Stimulated activated CD8-positive, alpha-beta memory T cell treated with anti-CD3 and anti-CD28 coated beads, Interleukin-4, amount 100 ng/mL, for 24 hours (primary cell): ENCODE results near the gene EIF3B.
"Not testable (repeated sequence)": the region's sequence is repeated elsewhere in the genome, so short reads cannot be mapped to it uniquely, and the experiment has no call there.

ENCODE experiments used
- DNase-seq: peaks from one replicate; pipeline ENCODE4 v3.0.0-alpha.2; 2020; ENCODE audit warnings: low read depth

Gene EIF3B

DNA sequence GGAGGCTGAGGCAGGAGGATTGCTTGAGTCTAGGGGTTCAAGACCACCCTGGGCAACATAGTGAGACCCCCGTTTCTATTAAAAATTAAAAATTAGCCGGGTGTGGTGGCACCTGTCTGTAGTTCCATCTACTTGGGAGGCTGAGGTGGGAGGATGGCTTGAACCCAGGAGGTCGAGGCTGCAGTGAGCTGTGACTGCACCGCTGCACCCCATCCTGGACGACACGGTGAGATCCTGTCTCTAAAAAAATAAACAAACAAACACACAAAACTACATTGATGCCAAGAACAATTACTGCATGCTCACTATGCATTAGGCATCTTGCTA lies 48.0 kb downstream of the EIF3B start:
- no peak for DNase-seq

- peak; percentile 92 for DNase-seq
Measured at GRCh38 chr7:2403014-2403717, 48.5 kb downstream of the EIF3B start, which contains the start of gene CHST12. TSS of gene CHST12 (plus strand) at chr7:2403611. CDS start at chr7:2432640, 29,029 bp downstream.

DNA sequence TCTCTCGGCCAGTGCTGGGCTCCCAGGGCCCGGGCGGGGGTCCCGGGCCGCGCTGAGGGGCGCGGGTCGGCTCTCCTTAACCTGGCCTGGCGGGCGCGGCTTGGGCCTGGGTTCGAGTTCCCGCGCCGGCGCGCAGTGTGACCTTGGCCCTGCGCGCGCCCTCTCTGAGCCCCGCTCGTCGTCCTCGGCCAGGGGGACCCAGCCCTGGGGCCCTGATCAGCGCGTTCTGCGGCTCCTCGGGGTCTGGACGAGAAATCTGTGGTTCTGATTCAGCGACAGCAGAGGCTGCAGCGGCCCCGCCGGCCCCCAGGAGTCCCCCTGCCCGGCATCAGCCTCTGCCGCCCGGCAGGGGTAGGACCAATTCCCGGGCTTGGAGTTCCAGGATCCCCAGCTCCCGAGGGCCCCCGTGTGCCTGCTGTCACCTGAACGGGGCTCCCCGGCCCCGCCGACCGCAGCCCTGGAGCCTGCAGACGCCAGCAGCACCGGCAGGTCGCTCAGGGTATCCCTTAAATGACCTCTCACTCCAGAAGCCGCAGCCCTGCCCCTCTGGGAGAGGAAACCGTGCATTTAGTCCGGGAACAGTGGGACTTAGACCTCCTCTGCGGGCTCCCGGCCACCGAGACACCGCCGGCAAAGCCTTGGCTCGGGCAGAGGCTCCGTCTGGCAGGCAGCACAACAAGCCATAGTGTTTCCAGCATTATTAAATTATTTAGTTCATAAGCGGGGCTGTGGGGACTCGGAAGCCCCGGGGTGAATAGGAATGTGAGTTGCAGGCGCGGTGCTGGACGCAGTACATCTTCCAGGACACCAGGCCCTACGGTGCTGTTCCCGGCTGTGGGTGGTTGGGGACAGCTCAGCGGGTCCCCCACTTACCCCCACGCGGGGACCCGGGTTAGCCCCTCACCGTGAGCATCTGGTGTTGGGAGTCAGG lies 49.4 kb downstream of the EIF3B start:
- no peak for DNase-seq

DNA sequence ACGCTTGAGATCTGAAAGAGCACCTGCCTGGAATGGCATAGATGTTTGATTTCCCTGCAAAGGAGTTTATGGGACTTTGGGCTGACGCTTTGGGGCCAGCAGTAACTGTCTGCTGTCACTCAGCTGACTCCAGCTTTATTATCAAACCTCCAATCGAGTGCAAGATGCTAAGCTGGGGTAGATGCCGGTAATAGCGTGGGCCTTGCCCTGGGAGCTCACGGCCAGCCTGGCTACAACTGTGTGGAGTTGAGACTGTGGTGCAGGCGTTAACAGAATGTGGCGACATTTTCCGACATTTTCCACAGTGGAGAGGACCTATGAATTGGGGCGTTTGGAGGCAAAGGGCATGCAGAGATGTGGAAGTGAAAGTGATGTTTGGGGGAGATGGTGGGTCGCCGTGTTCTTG lies 50.1 kb downstream of the EIF3B start:
- no peak for DNase-seq

DNA sequence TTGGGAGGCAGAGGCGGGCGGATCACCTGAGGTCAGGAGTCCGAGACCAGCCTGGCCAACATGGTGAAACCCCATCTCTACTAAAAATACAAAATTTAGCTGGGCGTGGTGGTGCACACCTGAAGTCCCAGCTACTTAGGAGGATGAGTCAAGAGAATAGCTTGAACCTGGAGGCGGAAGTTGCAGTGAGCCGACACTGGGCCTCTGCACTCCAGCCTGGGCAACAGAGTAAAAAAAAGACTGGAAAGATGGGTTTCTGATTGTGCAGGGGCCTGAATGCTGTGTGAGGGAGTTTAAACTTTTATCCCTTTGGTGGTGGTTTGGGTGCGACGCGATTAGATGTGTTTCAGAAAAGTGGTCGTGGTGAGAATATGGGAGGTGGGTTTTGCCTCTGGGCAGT lies 50.6 kb downstream of the EIF3B start:
- DNase-seq = no peak

GRCh38 chr7:2405601-2406345 lies 51.1 kb downstream of the EIF3B start:
- peak; percentile 44 for DNase-seq

- DNase-seq = no peak
Measured at GRCh38 chr7:2409745-2410414, 55.3 kb downstream of the EIF3B start.

DNA sequence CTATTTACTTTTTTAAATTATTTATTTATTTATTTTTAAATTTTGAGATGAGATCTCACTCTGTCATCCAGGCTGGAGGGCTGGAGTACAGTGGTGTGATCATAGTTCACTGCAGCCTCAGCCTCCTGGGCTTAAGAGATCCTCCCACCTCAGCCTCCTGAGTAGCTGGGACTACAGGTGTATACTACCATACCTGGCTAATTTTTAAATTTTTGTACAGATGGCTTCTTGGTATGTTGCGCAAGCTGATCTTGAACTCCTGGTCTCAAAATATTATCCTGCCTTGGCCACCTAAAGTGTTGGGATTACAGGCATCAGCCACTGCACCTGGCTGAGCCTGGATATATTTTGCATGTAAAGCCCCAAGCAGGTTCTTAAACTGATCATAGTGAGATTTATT lies 56.4 kb downstream of the EIF3B start:
- DNase-seq = no peak

- DNase-seq = no peak
Measured at GRCh38 chr7:2411815-2412586, 57.4 kb downstream of the EIF3B start.

- DNase-seq = no peak
Measured at GRCh38 chr7:2412587-2413201, 58.1 kb downstream of the EIF3B start.

- DNase-seq = no peak
Measured at GRCh38 chr7:2416063-2416462, 61.4 kb downstream of the EIF3B start.

DNA sequence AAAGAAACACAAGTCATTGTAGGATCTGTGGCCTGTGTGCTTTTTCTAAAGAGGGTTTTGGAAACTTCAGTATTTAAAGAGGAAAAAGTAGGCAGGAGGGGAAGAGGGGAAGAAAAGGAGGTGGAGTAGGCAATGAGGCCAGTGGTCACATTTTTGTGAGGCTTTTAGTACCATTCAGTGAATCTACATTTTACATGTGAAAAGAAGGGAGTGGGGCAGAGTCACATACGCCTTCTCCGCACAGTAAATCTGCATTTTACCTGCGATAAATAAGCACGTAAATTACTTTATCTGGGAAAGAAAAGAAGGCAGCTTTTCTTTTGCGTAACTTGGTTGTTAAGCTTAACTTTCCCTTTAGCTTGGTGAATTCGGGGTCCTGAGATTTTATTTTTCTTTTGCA lies 62.0 kb downstream of the EIF3B start:
- DNase-seq = no peak

DNA sequence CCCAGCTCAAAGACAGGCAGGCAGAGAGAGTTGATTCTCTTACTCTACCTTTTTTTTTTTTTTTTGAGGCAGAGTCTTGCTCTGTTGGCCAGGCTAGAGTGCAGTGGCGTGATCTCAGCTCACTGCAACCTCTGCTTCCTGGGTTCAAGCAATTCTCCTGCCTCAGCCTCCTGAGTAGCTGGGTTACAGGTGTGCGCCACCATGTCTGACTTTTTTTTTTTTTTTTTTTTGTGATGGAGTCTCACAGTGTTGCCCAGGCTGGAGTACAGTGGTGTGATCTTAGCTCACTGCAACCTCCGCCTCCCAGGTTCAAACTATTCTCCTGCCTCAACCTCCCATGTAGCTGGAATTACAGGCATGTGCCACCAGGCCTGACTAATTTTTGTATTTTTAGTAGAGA lies 62.6 kb downstream of the EIF3B start:
- DNase-seq = not testable (repeated sequence)

- peak; percentile 58 for DNase-seq
Measured at GRCh38 chr7:2417981-2418481, 63.4 kb downstream of the EIF3B start.

- no peak for DNase-seq
Measured at GRCh38 chr7:2420216-2420933, 65.7 kb downstream of the EIF3B start.

DNA sequence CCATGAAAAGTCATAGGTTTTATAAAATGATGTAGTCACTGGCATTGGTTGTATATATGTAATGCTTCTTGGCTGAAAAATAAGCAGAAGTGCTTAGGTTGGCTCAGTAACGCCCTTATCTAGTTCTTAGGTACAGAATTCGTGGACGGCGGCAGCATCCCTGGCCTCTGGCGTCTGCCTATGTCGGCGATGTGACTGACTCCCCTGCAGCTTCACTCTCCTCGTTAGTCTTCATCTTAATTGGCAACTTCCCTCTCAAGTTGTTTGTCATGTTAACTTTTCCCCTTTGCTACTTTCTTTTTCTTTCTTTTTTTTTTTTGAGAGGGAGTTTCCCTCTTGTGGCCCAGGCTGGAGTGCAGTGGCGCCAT lies 67.3 kb downstream of the EIF3B start:
- DNase-seq = no peak

- no peak for DNase-seq
Measured at GRCh38 chr7:2425749-2426148, 71.1 kb downstream of the EIF3B start.
